Right lobe of liver (tissue), 6 donors: ENCODE data around the gene ABL2. TPM values are rescaled to one million over a fixed set of nuclear protein-coding genes. Genes with fewer than 3 reads are reported as not detected.

ENCODE experiments used
- ATAC-seq, 4 donors: fragments of 200-7000 bp; cut with Tn5 transposase; one replicate each; pipeline ENCODE4 v1.9.1; 2020; ENCODE audit warnings: mild to moderate bottlenecking in 4 of 4, moderate library complexity in 4 of 4
- DNase-seq, 3 donors: peaks; one replicate each; pipeline ENCODE4 v3.0.0-alpha.2; 2020
- H3K27ac ChIP-seq, 3 donors: fragments of 200-600 bp; one replicate each; pipeline ENCODE4 v1.8.0; 2022
- H3K27me3 ChIP-seq, 2 donors: fragments of 200-600 bp; one replicate each; pipeline ENCODE4 v1.8.0; 2022
- H3K36me3 ChIP-seq, 4 donors: fragments of 200-600 bp; sonication (generic) in 1 of 4; one replicate each; pipeline versions ENCODE4 v1.5.1 to v1.8.0; 2017 to 2022; ENCODE audit warnings: control low read depth in 1 of 4
- H3K4me1 ChIP-seq, 4 donors: fragments of 200-600 bp; sonication (generic) in 1 of 4; one replicate each; pipeline versions ENCODE4 v1.5.1 to v1.8.0; 2017 to 2022; ENCODE audit warnings: control low read depth in 1 of 4
- H3K4me3 ChIP-seq, 3 donors: fragments of 200-600 bp; one replicate each; pipeline ENCODE4 v1.8.0; 2022
- H3K9me3 ChIP-seq, 4 donors: fragments of 200-600 bp; sonication (generic) in 1 of 4; one replicate each; pipeline versions ENCODE4 v1.5.1 to v1.8.0; 2017 to 2022; ENCODE audit warnings: control low read depth in 1 of 4
- CTCF ChIP-seq, 4 donors: fragments of 200-600 bp in 3 of 4; fragments of 450-650 bp in 1 of 4; IDR thresholded peaks; one replicate each; pipeline versions ENCODE4 v1.5.1 to v1.8.0; 2016 to 2022; ENCODE audit warnings: antibody characterized with exemption in 4 of 4, mild to moderate bottlenecking in 2 of 4
- POLR2A ChIP-seq: fragments of 450-650 bp; IDR thresholded peaks from one replicate; pipeline ENCODE4 v1.6.1; 2017; ENCODE audit warnings: antibody characterized with exemption, mild to moderate bottlenecking
- WGBS: methylation state at CpG from one replicate; pipeline ENCODE4 v1.1.6; 2018; ENCODE audit warnings: low coverage, low lambda C conversion rate; ENCODE audit not compliant: insufficient coverage; ENCODE audit errors: missing lambda C conversion rate; 5-methylcytosine and 5-hydroxymethylcytosine counted together
- intact Hi-C, 2 donors: fragments of 100-400 bp; cut with DNase I; formaldehyde crosslinking; loops; one replicate each; pipeline versions ENCODE4 v1.11.2 to v1.14.1; 2022
- total RNA-seq, 6 experiments: library from RNA; depleted of rRNA in 2 of 6; stranded (reverse); fragments of >200 nt in 2 of 6; fragmentation: NEBNext Ultra II Directional in 3 of 6; extraction: Animal tissue kit (Norgen Biotek cat#: 25700) in 3 of 6; gene quantifications; one replicate each; pipeline versions ENCODE4 v1.1.0 to v1.2.4, GENCODE V29; 2016 to 2023
- donor health status: DM: no; HTN: yes; CAD: no.
- donor health status: DM: no; HTN: no; CAD: no.
- donor health status: DM: no; HTN: no; CAD: no.
- donor health status: DM: no; HTN: yes; CAD: no.
- donor health status: DM: no; HTN: yes; CAD: no.

The ABL2 gene
- total RNA-seq, 6 experiments from 2014 or later = 3.8 to 7.7 (median 5.6) TPM

- Histone ChIP-seq H3K36me3 (no peaks in the 10 kb centered on the region), H3K27ac (peak overlapping the region in 2 of 3 donors; percentile 36 to 45), H3K9me3 (no peaks in the 10 kb centered on the region), H3K4me1 (peaks cover 0 to 35% (median 14%) of the 10 kb centered on the region in 4 donors), H3K27me3 (no peaks in the 10 kb centered on the region), H3K4me3 (no peak overlapping the region)
- WGBS = 73% methylated on average over 5 of the region's 5 CpGs
- no peak for ATAC-seq
- no peak for DNase-seq
- intact Hi-C loops = loop anchor here in 1 of 2 donors (10.0 kb wide), 1 partner anchor 57 kb away; no protein-coding TSS in a partner anchor
- TF ChIP-seq CTCF (IDR thresholded peaks at IDR 0.05) (no peak), POLR2A (no peak)
Measured at GRCh38 chr1:179127163-179127895, 102.1 kb downstream of the ABL2 start.

GRCh38 chr1:179126338-179127060, 103.0 kb downstream of the ABL2 start:
- peak; percentile 81 to 88 (median 84) for ATAC-seq
- TF ChIP-seq CTCF (IDR thresholded peaks at IDR 0.05) = no peak
- no peak for TF ChIP-seq POLR2A
- Histone ChIP-seq H3K27me3 (no peaks in the 10 kb centered on the region), H3K27ac (peak overlapping the region; percentile 36 to 45 (median 38)), H3K36me3 (no peaks in the 10 kb centered on the region), H3K9me3 (no peaks in the 10 kb centered on the region), H3K4me3 (no peak overlapping the region), H3K4me1 (peaks cover 0 to 35% (median 14%) of the 10 kb centered on the region in 4 donors)
- DNase-seq = peak; percentile 80 to 88 (median 88)
- WGBS = 22% methylated on average over 5 of the region's 8 CpGs
- intact Hi-C loops = loop anchor here in 1 of 2 donors (10.0 kb wide), 1 partner anchor 58 kb away; no protein-coding TSS in a partner anchor

GRCh38 chr1:179124873-179125272, 104.6 kb downstream of the ABL2 start:
- Histone ChIP-seq H3K4me3 (no peak overlapping the region), H3K4me1 (peaks cover 0 to 33% (median 14%) of the 10 kb centered on the region in 4 donors), H3K9me3 (no peaks in the 10 kb centered on the region), H3K27ac (no peak overlapping the region), H3K27me3 (no peaks in the 10 kb centered on the region), H3K36me3 (no peaks in the 10 kb centered on the region)
- 100% methylated on average over 1 of the region's 1 CpG for WGBS
- DNase-seq = no peak
- intact Hi-C loops = loop anchor here in 1 of 2 donors (10.0 kb wide), 1 partner anchor 60 kb away; no protein-coding TSS in a partner anchor
- ATAC-seq = no peak
- TF ChIP-seq POLR2A (no peak), CTCF (IDR thresholded peaks at IDR 0.05) (no peak)

GRCh38 chr1:179121159-179121938, 108.1 kb downstream of the ABL2 start:
- 75% methylated on average over 4 of the region's 7 CpGs for WGBS
- intact Hi-C loops = loop anchor here in 1 of 2 donors (10.0 kb wide), 1 partner anchor 63 kb away; no protein-coding TSS in a partner anchor
- ATAC-seq (peak; percentile 70 to 83 (median 76)), DNase-seq (no peak)
- no peak overlapping the region for H3K4me3 ChIP-seq
- H3K36me3 ChIP-seq = peaks cover 0 to 18% (median 0%) of the 10 kb centered on the region in 4 donors
- H3K27ac ChIP-seq = no peak overlapping the region
- no peaks in the 10 kb centered on the region for H3K9me3 ChIP-seq
- no peaks in the 10 kb centered on the region for H3K27me3 ChIP-seq
- H3K4me1 ChIP-seq = peaks cover 0 to 17% (median 5%) of the 10 kb centered on the region in 4 donors
- TF ChIP-seq CTCF (IDR thresholded peaks at IDR 0.05) (peak; percentile 65 to 68 (median 66)), POLR2A (no peak)
